Ramos (cell line): ENCODE data around the gene BLACAT1.
"Not testable (repeated sequence)": the region's sequence is repeated elsewhere in the genome, so short reads cannot be mapped to it uniquely, and the experiment has no call there.

Source experiments
- in situ Hi-C: fragments of 300-500 bp; cut with MboI; formaldehyde crosslinking; loops from one replicate; pipeline ENCODE4 v1.14.3; 2022; ENCODE audit warnings: low sequenced_read_pairs; ENCODE audit not compliant: unreplicated experiment

Gene BLACAT1

DNA sequence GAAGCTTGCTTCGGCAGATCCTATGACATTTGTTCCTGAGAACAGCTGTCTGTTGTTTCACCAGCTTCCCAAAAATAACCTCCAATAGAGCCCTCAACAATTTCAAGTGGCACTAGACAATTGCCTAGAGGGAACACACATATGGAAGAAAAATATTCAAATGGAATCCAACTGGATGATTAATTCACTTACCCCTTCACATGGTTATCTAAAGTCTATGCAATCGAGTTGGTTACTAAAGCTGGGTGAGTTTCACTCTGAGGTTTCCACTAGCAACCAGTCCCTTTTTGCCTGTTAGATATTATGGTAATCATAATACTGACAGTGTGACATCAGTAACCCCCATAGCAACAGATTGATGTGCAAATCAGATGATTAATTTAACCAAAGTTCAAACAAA lies 34.0 kb downstream of the BLACAT1 start, which contains the start of gene LEMD1:
LEMD1 (minus strand) TSS at position 259 of the 400 bp plus-strand sequence. CDS start 1,520 bp downstream, outside the sequence.
- in situ Hi-C loops: no loop called here

DNA sequence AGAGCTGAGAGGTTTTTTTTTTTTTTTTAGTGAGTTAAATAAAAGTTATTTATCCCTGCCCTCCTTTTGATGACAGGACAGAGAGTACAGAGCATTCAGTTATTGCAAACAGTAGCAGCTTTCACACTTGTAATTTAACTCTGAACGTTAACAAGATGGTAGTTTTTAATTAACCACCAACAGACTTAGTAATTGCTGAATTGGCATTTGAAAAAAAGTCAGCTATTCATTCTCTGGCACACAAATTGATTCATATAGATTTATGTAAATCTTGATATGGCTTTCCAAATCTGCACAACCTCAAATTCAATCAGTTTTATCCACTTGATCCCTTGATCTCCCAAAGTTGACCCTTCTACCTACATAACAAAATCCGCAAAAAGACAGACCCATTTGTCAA lies 34.9 kb downstream of the BLACAT1 start:
- in situ Hi-C loops: no loop called here

- in situ Hi-C loops: loop anchor here (5.0 kb wide), 1 partner anchor 49 kb away; no protein-coding TSS in a partner anchor
Measured at GRCh38 chr1:205417870-205418635, 37.8 kb downstream of the BLACAT1 start.

- in situ Hi-C loops: loop anchor here (5.0 kb wide), 1 partner anchor 51 kb away; no protein-coding TSS in a partner anchor
Measured at GRCh38 chr1:205416322-205416721, 39.5 kb downstream of the BLACAT1 start.

GRCh38 chr1:205410581-205411298 lies 45.1 kb downstream of the BLACAT1 start:
- in situ Hi-C loops: no loop called here

GRCh38 chr1:205407970-205408369 lies 47.9 kb downstream of the BLACAT1 start:
- in situ Hi-C loops: no loop called here

DNA sequence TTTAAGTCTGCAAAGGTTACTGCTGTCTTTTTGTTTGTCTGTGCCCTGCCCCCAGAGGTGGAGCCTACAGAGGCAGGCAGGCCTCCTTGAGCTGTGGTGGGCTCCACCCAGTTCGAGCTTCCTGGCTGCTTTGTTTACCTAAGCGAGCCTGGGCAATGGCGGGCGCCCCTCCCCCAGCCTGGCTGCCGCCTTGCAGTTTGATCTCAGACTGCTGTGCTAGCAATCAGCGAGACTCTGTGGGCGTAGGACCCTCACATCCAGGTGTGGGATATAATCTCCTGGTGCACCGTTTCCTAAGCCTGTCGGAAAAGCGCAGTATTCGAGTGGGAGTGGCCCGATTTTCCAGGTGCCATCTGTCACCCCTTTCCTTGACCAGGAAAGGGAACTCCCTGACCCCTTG lies 49.6 kb downstream of the BLACAT1 start:
- in situ Hi-C loops: not testable (repeated sequence)
